ENCODE data around the gene SEC63. TPM values are rescaled to one million over a fixed set of nuclear protein-coding genes. Genes with fewer than 3 reads are reported as not detected.

Gene SEC63
- total and polyA plus RNA-seq, 2 experiments from 2014 or later, result 38.5 to 190 TPM

DNA sequence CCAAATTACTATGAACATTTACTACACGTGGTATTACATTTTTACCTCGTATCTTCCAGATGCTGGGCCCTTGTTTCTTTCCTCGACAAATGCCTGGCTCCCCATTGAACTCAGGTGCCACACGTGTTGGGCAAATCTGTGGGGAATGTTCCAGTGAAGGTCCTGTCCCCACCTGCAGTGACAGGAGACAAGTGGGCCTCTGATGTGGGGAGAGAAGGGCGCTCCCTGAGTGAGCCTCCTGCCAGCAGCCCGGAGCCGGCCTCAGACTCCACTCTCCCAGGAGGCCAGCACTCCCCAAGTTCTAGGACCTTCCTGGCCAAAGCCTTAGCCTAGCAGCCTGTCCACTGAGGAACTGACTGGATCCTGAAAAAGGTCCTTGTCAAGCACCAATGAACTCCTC lies 112.2 kb downstream of the SEC63 start:
- Histone ChIP-seq H2AFZ (no peak overlapping the region), H4K20me1 (ENCODE audit: insufficient read depth) (no peaks in the 10 kb centered on the region), H3K9me2 (ENCODE audit: insufficient read depth) (no peaks in the 10 kb centered on the region), H3K4me1 (ENCODE audit: insufficient read depth) (no peaks in the 10 kb centered on the region), H3K27ac (no peak overlapping the region), H3K27me3 (replicated peaks; ENCODE audit: insufficient read depth) (no peaks in the 10 kb centered on the region), H3K9me3 (ENCODE audit: low read depth) (no peaks in the 10 kb centered on the region), H3K79me2 (ENCODE audit: insufficient read depth) (no peaks in the 10 kb centered on the region), H3K4me2 (ENCODE audit: unreplicated experiment) (no peak overlapping the region), H3F3A (ENCODE audit: insufficient read depth) (no peaks in the 10 kb centered on the region), H3K36me3 (ENCODE audit: low read depth) (no peaks in the 10 kb centered on the region), H3K4me3 (no peak overlapping the region), H3K9ac (no peak overlapping the region)
- in situ Hi-C loops (cut with MboI), result loop anchor here (10.0 kb wide), 1 partner anchor 161 kb away; no protein-coding TSS in a partner anchor
- WGBS, 2 experiments (ENCODE audit: low coverage in 1 of 2, low lambda C conversion rate in 2 of 2, missing lambda C conversion rate in 2 of 2), result 88% methylated on average over 7 of the region's 7 CpGs
- TF ChIP-seq EZH2 (IDR thresholded peaks at IDR 0.05; ENCODE audit: insufficient read depth, poor library complexity, severe bottlenecking) (no peak), EZH2phosphoT487 (IDR thresholded peaks at IDR 0.05; ENCODE audit: insufficient read depth, low read depth) (no peak)
- DNase-seq, result no peak

DNA sequence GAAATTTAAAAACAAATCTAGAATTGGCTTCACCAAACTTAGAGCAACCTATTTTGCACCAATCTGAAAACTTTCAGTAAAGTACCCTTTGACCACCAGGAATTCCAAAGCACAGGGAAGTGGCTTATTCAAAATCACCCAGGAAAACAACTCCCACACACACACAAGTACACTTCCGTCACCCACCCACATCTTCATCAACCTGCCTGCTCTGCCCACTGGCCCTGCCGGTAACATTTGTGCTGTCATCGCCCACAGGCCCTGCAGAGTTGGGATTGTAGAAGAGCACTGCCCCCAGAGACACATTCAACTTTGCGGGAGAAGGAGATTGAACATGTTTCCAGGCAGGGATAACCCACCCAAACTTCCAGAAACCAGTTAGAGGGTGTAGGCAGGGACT lies 114.6 kb downstream of the SEC63 start:
- 61 to 81% methylated on average over 4 of the region's 4 CpGs for WGBS, 2 experiments (ENCODE audit: low coverage in 1 of 2, low lambda C conversion rate in 2 of 2, missing lambda C conversion rate in 2 of 2)

DNA sequence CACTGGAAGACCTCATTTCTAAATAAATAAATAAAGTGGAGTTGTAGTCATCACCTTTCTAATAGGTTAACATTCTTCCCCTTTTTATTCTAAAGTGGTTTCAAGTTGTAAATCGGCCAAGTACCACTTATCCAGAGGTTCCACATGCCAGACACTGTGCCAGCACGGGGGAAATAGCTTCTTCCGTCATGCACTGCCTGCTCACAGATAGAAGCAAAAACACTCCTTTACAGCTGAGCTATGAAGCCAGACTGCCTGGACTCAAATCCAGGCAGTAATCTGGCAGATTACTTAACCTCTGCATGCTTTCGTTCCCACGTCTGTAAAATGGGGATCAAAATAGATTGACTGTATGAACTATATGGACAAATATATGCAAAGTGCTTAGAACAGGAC lies 116.7 kb downstream of the SEC63 start:
- H3K27ac ChIP-seq, result no peak overlapping the region
- no peaks in the 10 kb centered on the region for H3K9me3 ChIP-seq (ENCODE audit: low read depth)
- H3K4me2 ChIP-seq (ENCODE audit: unreplicated experiment), result no peak overlapping the region
- WGBS, 2 experiments (ENCODE audit: low coverage in 1 of 2, low lambda C conversion rate in 2 of 2, missing lambda C conversion rate in 2 of 2), result 47 to 50% methylated on average over 5 of the region's 5 CpGs
- DNase-seq, result no peak
- H3F3A ChIP-seq (ENCODE audit: insufficient read depth), result no peaks in the 10 kb centered on the region
- H3K79me2 ChIP-seq (ENCODE audit: insufficient read depth), result no peaks in the 10 kb centered on the region
- no peaks in the 10 kb centered on the region for H3K4me1 ChIP-seq (ENCODE audit: insufficient read depth)
- no peak overlapping the region for H3K9ac ChIP-seq
- in situ Hi-C loops (cut with MboI), result loop anchor here (10.0 kb wide), 1 partner anchor 156 kb away; no protein-coding TSS in a partner anchor
- TF ChIP-seq EZH2 (IDR thresholded peaks at IDR 0.05; ENCODE audit: insufficient read depth, poor library complexity, severe bottlenecking), result no peak
- no peak for TF ChIP-seq EZH2phosphoT487 (IDR thresholded peaks at IDR 0.05; ENCODE audit: insufficient read depth, low read depth)
- no peak overlapping the region for H3K4me3 ChIP-seq
- no peaks in the 10 kb centered on the region for H4K20me1 ChIP-seq (ENCODE audit: insufficient read depth)
- H3K27me3 ChIP-seq (replicated peaks; ENCODE audit: insufficient read depth), result no peaks in the 10 kb centered on the region
- H3K9me2 ChIP-seq (ENCODE audit: insufficient read depth), result no peaks in the 10 kb centered on the region
- no peaks in the 10 kb centered on the region for H3K36me3 ChIP-seq (ENCODE audit: low read depth)
- no peak overlapping the region for H2AFZ ChIP-seq

More for the DNA sequence above, 114.6 kb downstream of the SEC63 start:
- no peak overlapping the region for H3K4me3 ChIP-seq
- no peak overlapping the region for H2AFZ ChIP-seq
- H3K4me1 ChIP-seq (ENCODE audit: insufficient read depth), result no peaks in the 10 kb centered on the region
- no peak for TF ChIP-seq EZH2 (IDR thresholded peaks at IDR 0.05; ENCODE audit: insufficient read depth, poor library complexity, severe bottlenecking)
- TF ChIP-seq EZH2phosphoT487 (IDR thresholded peaks at IDR 0.05; ENCODE audit: insufficient read depth, low read depth), result no peak
- H3K4me2 ChIP-seq (ENCODE audit: unreplicated experiment), result no peak overlapping the region
- H3K27me3 ChIP-seq (replicated peaks; ENCODE audit: insufficient read depth), result no peaks in the 10 kb centered on the region
- H3K9me2 ChIP-seq (ENCODE audit: insufficient read depth), result no peaks in the 10 kb centered on the region
- no peaks in the 10 kb centered on the region for H3K9me3 ChIP-seq (ENCODE audit: low read depth)
- no peak overlapping the region for H3K9ac ChIP-seq
- H3F3A ChIP-seq (ENCODE audit: insufficient read depth), result no peaks in the 10 kb centered on the region
- H3K27ac ChIP-seq, result no peak overlapping the region
- H3K36me3 ChIP-seq (ENCODE audit: low read depth), result no peaks in the 10 kb centered on the region
- no peaks in the 10 kb centered on the region for H3K79me2 ChIP-seq (ENCODE audit: insufficient read depth)
- no peaks in the 10 kb centered on the region for H4K20me1 ChIP-seq (ENCODE audit: insufficient read depth)
- no peak for DNase-seq
- in situ Hi-C loops (cut with MboI), result loop anchor here (10.0 kb wide), 1 partner anchor 159 kb away; no protein-coding TSS in a partner anchor

DNA sequence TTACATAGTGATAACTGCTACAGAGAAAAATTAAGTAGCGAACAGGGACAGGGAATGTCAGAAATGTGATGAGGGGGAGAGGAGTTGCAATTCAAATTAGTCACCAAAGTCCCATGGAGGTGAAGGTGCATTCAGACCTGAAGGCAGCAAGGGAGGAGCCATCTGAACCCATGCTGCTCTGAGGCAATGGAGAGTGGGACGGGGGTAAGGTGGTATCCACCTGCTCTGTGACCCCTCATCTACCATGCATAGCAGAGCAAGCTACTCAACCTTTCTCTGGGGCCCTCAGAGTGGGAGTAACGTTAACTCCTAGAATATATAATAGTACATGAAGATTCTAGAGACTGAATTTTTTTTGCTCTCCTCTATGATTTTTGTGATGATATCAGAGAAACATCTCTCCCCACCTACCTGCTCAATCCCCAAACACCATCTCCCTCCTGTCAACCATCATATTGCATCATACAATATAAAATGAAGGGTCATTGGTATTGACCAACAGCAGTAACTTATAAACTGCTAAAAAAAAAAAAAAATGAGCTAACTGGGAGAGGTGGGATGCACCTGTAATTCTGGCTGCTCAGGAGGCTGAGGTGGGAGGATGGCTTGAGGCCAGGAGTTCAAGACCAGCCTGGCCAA lies 117.3 kb downstream of the SEC63 start:
- 44 to 45% methylated on average over 3 of the region's 3 CpGs for WGBS, 2 experiments (ENCODE audit: low coverage in 1 of 2, low lambda C conversion rate in 2 of 2, missing lambda C conversion rate in 2 of 2)

More for the DNA sequence above, 117.3 kb downstream of the SEC63 start:
- Histone ChIP-seq H4K20me1 (ENCODE audit: insufficient read depth) (no peaks in the 10 kb centered on the region), H3K4me1 (ENCODE audit: insufficient read depth) (no peaks in the 10 kb centered on the region), H3K36me3 (ENCODE audit: low read depth) (no peaks in the 10 kb centered on the region), H3K9me3 (ENCODE audit: low read depth) (no peaks in the 10 kb centered on the region), H3K4me2 (ENCODE audit: unreplicated experiment) (no peak overlapping the region), H3K79me2 (ENCODE audit: insufficient read depth) (no peaks in the 10 kb centered on the region), H3K27me3 (replicated peaks; ENCODE audit: insufficient read depth) (no peaks in the 10 kb centered on the region), H3K4me3 (no peak overlapping the region), H3K27ac (no peak overlapping the region), H2AFZ (no peak overlapping the region), H3K9me2 (ENCODE audit: insufficient read depth) (no peaks in the 10 kb centered on the region), H3F3A (ENCODE audit: insufficient read depth) (no peaks in the 10 kb centered on the region), H3K9ac (no peak overlapping the region)
- no peak for TF ChIP-seq EZH2 (IDR thresholded peaks at IDR 0.05; ENCODE audit: insufficient read depth, poor library complexity, severe bottlenecking)
- TF ChIP-seq EZH2phosphoT487 (IDR thresholded peaks at IDR 0.05; ENCODE audit: insufficient read depth, low read depth), result no peak
- DNase-seq, result no peak
- in situ Hi-C loops (cut with MboI), result loop anchor here (10.0 kb wide), 1 partner anchor 156 kb away; no protein-coding TSS in a partner anchor
